ENCODE results near the gene TIGD3. TPM values are rescaled to one million over a fixed set of nuclear protein-coding genes. Genes with fewer than 3 reads are reported as not detected.

The TIGD3 gene
- total and polyA plus RNA-seq, 10 of the 15 experiments (the other 5 are each of a cell fraction or from before 2014, with no cell fraction given) = 0.13 to 1.4 (median 0.57) TPM

- FAIRE-seq (no peak), ATAC-seq (no peak), DNase-seq (ENCODE audit: low read depth, low spot score) (no peak)
- Histone ChIP-seq H3K27me3 (replicated peaks in 1 of 2; ENCODE audit: control insufficient read depth in 2 of 2, insufficient read depth in 2 of 2, low read length in 1 of 2) (peaks cover 0 to 1% of the 10 kb centered on the region in 2 experiments; a peak in 2 of 4 replicates), H3K4me2 (ENCODE audit: control insufficient read depth, insufficient read depth) (no peak overlapping the region), H3K27ac (ENCODE audit: control insufficient read depth, insufficient read depth) (no peak overlapping the region), H3K4me3 (no peak overlapping the region), H3K9ac (ENCODE audit: control insufficient read depth, insufficient read depth, low read length) (no peak overlapping the region), H2AFZ (ENCODE audit: control insufficient read depth, low read depth, low read length) (no peak overlapping the region), H3K9me3 (replicated peaks; ENCODE audit: control insufficient read depth, insufficient read depth, low read length) (no peaks in the 10 kb centered on the region), H3K4me1 (ENCODE audit: control insufficient read depth, insufficient read depth, low read length) (0 out of 2 replicates have a peak, but pooled peaks cover 3% of the 10 kb centered on the region), H3K36me3 (ENCODE audit: control insufficient read depth in 2 of 2, insufficient read depth in 2 of 2, low read length in 1 of 2) (no peaks in the 10 kb centered on the region), H4K20me1 (ENCODE audit: control insufficient read depth, insufficient read depth) (no peaks in the 10 kb centered on the region), H3K79me2 (ENCODE audit: control insufficient read depth, insufficient read depth, low read length) (no peaks in the 10 kb centered on the region)
- intact Hi-C loops (cut with micrococcal nuclease; ENCODE audit: unreplicated experiment) (no loop called here), in situ Hi-C loops (cut with MboI) (no loop called here)
- BruUV-seq (replicated peaks) = no TSS peak
- ChIA-PET SMC1A (ENCODE audit: uncharacterized antibody, unreplicated experiment) (interaction anchor here (11.6 kb wide), 1 partner anchor 33 kb away, joined by 180 read pairs; no protein-coding TSS in a partner anchor), POLR2A (no interaction called here), RAD21 (ENCODE audit: unreplicated experiment) (interaction anchor here (1.4 to 7.9 kb wide), 2 partner anchors 18 to 34 kb away, joined by 3 to 254 read pairs; no protein-coding TSS in a partner anchor), CTCF (interaction anchor here (0.7 to 15.4 kb wide), 6 partner anchors 21 to 200 kb away, joined by 3 to 351 read pairs (median 4); partner anchors contain the start of gene DPF2)
- 57% methylated on average over 5 of the region's 5 CpGs for WGBS (ENCODE audit: insufficient coverage, insufficient replicate concordance, low lambda C conversion rate, missing lambda C conversion rate)
- TF ChIP-seq ATF2 (IDR thresholded peaks at IDR 0.05; ENCODE audit: low read length) (no peak), MAX (IDR thresholded peaks at IDR 0.05; ENCODE audit: low read depth, low read length) (no peak), KAT2A (conservative IDR thresholded peaks at IDR 0.05; ENCODE audit: control insufficient read depth, low read depth, low read length) (no peak), ASH2L (IDR thresholded peaks at IDR 0.05; ENCODE audit: borderline replicate concordance, low read depth) (no peak), SIX5 (IDR thresholded peaks at IDR 0.05; ENCODE audit: low read depth, low read length, severe bottlenecking) (no peak), HDGF (IDR thresholded peaks at IDR 0.05) (no peak), RAD21 (IDR thresholded peaks at IDR 0.05; ENCODE audit: insufficient read depth, low read depth, low read length) (no peak), CBX3 (IDR thresholded peaks at IDR 0.05; ENCODE audit: borderline replicate concordance, low read depth) (no peak), SPI1 (IDR thresholded peaks at IDR 0.05; ENCODE audit: borderline replicate concordance, insufficient read depth, low read depth, low read length) (no peak), ZNF207 (IDR thresholded peaks at IDR 0.05; ENCODE audit: borderline replicate concordance) (no peak), ATF7 (IDR thresholded peaks at IDR 0.05; ENCODE audit: low read depth) (no peak)
Observed at GRCh38 chr11:65311170-65311678, 43.3 kb upstream of the TIGD3 start.
